Right cardiac atrium (tissue), 5 donors: Measurements from ENCODE around the gene ABR. TPM values are rescaled to one million over a fixed set of nuclear protein-coding genes. Genes with fewer than 3 reads are reported as not detected.
"Not testable (repeated sequence)": the region's sequence is repeated elsewhere in the genome, so short reads cannot be mapped to it uniquely, and the experiment has no call there.

ENCODE experiments used
- ATAC-seq, 2 donors: fragments of 200-7000 bp; cut with Tn5 transposase; one replicate each; pipeline versions ENCODE4 v1.8.0 to v1.9.1; 2020; ENCODE audit warnings: moderate library complexity in 2 of 2, mild to moderate bottlenecking in 1 of 2
- DNase-seq, 3 donors: peaks; one replicate each; pipeline ENCODE4 v3.0.0-alpha.2; 2020
- H3K27ac ChIP-seq: one replicate; pipeline ENCODE4 v1.5.1; 2013; ENCODE audit warnings: mild to moderate bottlenecking, low read length, control low read depth, moderate library complexity
- H3K27me3 ChIP-seq: one replicate; pipeline ENCODE4 v1.6.1; 2013; ENCODE audit not compliant: control insufficient read depth, insufficient read depth
- H3K4me1 ChIP-seq: one replicate; pipeline ENCODE4 v1.6.1; 2013; ENCODE audit warnings: low read length; ENCODE audit not compliant: control insufficient read depth, insufficient read depth
- H3K4me3 ChIP-seq: one replicate; pipeline ENCODE4 v1.5.1; 2013; ENCODE audit warnings: low read length, control low read depth
- H3K9me3 ChIP-seq: one replicate; pipeline ENCODE4 v1.6.1; 2013; ENCODE audit warnings: low read length; ENCODE audit not compliant: control insufficient read depth
- WGBS: extraction: QIAGEN DNeasy Blood & Tissue Kit; methylation state at CpG from one replicate; pipeline ENCODE4 v1.1.7; 2013; 5-methylcytosine and 5-hydroxymethylcytosine counted together
- intact Hi-C, 4 donors: fragments of 100-400 bp; cut with DNase I; formaldehyde crosslinking; loops; one replicate each; pipeline versions ENCODE4 v1.11.0 to v1.14.0; 2022 to 2023
- polyA plus RNA-seq: library from polyadenylated mRNA; stranded (reverse); fragments of 200-250 nt; gene quantifications from one replicate; pipeline ENCODE4 v1.2.3, GENCODE V29; 2013
- total RNA-seq, 4 donors: library from RNA; stranded (reverse); fragmentation: NEBNext Ultra II Directional; extraction: Animal tissue kit (Norgen Biotek cat#: 25700); gene quantifications; one replicate each; pipeline ENCODE4 v1.2.1, GENCODE V29; 2021
- donor health status: healthy with polysubstance abuse.
- donor health status: DM: no; HTN: yes; CAD: no.
- donor health status: DM: no; HTN: no; CAD: no.
- donor health status: DM: no; HTN: yes; CAD: no; lungs with severe emphysema.
- donor health status: DM: yes; HTN: yes; CAD: no.

Gene ABR
- total and polyA plus RNA-seq, 5 donors = 77.4 to 164 (median 145) TPM

DNA sequence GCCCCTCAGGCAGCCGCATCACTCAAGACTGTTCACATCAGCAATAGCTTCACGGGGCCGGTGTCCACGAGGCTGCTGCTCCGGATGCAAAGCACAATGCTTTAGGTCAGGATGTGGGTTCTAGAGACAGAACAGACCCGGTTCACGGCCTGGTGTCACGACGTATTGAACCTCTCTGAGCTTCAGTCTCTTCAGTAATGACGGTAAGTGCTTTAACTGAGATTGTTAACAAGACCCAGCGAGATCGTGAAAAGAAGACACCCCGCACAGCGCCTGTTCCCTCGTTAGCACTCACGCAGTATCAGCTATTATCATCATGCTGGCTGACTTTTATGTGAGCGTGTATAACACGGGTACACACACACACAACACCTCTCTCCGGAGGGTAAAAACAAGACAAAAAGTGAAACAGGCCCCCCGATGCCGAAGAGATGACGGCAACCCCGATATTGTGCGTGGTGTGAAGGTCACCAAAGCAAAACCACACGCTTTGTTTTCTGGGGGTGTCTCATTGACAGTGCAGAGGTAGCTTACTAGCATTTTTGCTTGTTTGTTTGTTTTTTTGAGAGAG is 21.4 kb upstream of the ABR start:
- H3K4me1 ChIP-seq = no peaks in the 10 kb centered on the region
- intact Hi-C loops = no loop called here
- H3K9me3 ChIP-seq = no peaks in the 10 kb centered on the region
- no peak overlapping the region for H3K27ac ChIP-seq
- H3K27me3 ChIP-seq = no peaks in the 10 kb centered on the region
- 82% methylated on average over 25 of the region's 25 CpGs for WGBS
- H3K4me3 ChIP-seq = no peak overlapping the region
- ATAC-seq (no peak), DNase-seq (peak in 1 of 3 donors; percentile 44)

DNA sequence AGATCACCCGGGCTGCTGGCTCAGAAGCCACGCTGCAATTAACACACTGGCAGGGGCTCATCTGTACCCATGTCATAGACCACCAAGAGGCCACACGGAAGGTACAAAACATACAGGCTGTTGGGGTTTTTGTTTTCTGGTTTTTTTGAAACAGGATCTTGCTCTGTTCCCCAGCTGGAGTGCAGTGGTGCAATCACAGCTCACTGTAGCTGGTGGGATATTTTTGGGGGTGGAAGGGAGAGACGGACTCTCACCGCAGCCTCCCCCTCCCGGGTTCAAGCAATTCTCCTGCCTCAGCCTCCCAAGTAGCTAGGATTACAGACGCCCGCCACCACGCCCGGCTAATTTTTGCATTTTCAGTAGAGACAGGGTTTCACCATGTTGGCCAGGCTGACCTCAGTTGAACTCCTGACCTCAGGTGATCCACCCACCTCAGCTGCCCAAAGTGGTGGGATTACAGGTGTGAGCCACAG is 19.5 kb upstream of the ABR start:
- not testable (repeated sequence) for H3K4me3 ChIP-seq

DNA sequence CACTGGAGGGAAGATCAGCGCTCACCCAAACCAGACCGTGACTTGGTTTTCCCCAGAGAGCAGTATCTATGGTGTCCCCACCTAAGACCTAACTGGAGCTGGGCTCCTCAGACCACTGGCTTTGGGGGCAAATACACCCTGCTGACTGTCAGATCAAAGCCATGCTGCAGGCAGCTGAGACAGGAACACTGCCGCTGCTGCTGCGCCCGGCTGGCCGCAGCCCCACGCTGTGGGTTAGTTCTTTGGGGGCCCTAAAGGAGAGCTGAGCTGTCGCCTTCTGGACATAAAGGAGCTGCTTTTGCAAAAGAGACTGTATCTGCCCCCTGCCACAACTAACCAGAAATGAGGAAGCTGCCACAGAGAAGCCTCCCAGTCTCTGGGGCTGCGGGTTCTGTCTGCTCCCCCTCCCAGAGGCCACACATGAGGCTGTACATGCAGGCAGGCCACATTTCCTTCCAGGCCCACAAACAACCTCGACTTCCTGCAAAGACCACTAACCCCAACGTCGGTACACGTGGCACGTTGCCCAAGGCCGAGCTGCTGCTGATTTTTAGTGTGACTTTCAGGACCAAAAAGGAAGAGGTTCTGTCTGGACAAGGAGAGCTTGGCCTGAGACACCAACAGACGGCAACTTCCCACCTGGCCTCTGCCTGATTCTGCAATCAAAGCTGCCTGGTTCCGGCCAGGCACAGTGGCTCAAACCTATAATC is 18.2 kb upstream of the ABR start:
- ATAC-seq (peak; percentile 58 to 71), DNase-seq (peak; percentile 53 to 93 (median 90))
- Histone ChIP-seq H3K4me1 (no peaks in the 10 kb centered on the region), H3K27ac (peak overlapping the region; percentile 15), H3K9me3 (no peaks in the 10 kb centered on the region), H3K4me3 (no peak overlapping the region), H3K27me3 (no peaks in the 10 kb centered on the region)
- 35% methylated on average over 17 of the region's 17 CpGs for WGBS
- intact Hi-C loops = no loop called here

More for the DNA sequence above, 19.5 kb upstream of the ABR start:
- H3K9me3 ChIP-seq, H3K27me3 ChIP-seq, intact Hi-C loops, ATAC-seq, H3K4me1 ChIP-seq, H3K27ac ChIP-seq: not testable (repeated sequence)
- peak in 1 of 3 donors; percentile 21 for DNase-seq
- WGBS = 78% methylated on average over 10 of the region's 10 CpGs

DNA sequence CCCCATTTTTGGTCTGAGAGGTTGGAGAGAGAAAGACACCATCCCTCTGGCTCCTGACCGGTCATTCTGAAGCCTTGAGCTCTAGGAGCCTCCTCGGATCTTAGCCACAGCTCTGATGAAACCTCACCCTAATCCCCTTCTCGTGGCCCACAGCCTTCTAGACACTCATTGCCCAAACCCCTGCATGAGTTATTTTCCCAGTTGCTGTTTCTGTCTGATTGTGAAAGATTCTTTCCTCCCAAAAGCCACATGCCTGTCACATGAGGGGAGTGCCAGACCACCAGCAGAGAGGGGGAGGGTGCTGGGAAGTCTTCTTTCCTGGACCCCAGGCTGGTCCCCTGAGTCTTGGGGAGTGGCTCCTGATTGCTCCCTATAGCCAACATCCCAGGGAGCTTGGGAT is 17.6 kb upstream of the ABR start:
- DNase-seq = peak in 2 of 3 donors; percentile 42 to 57
- H3K27ac ChIP-seq = no peak overlapping the region
- intact Hi-C loops = no loop called here
- H3K27me3 ChIP-seq = no peaks in the 10 kb centered on the region
- H3K4me3 ChIP-seq = no peak overlapping the region
- ATAC-seq = peak; percentile 49 to 51
- H3K4me1 ChIP-seq = no peaks in the 10 kb centered on the region
- H3K9me3 ChIP-seq = no peaks in the 10 kb centered on the region
- WGBS = 58% methylated on average over 3 of the region's 3 CpGs

DNA sequence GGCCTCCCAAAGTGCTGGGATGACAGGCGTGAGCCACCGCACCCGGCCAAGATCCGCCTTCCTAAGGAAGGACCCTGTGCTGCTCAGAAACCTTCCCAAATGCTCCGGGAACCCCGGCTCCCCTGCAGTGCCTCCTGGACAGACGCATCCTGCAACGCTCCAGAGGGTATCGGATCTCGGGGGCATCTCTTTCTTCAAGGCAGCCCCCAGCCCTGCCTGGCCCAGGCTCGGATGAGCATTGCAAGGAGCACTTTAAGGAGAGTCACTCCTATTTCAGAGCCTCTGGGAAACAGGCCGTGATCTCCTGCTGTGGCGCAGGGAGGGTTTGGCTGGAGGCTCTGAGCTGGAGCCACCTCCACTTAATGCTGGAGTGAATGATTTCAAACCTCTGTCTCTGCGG is 17.2 kb upstream of the ABR start:
- Histone ChIP-seq H3K9me3 (no peaks in the 10 kb centered on the region), H3K27me3 (no peaks in the 10 kb centered on the region), H3K4me1 (no peaks in the 10 kb centered on the region), H3K4me3 (no peak overlapping the region), H3K27ac (no peak overlapping the region)
- no peak for ATAC-seq
- WGBS = 94% methylated on average over 14 of the region's 14 CpGs
- intact Hi-C loops = no loop called here
- peak in 1 of 3 donors; percentile 50 for DNase-seq

DNA sequence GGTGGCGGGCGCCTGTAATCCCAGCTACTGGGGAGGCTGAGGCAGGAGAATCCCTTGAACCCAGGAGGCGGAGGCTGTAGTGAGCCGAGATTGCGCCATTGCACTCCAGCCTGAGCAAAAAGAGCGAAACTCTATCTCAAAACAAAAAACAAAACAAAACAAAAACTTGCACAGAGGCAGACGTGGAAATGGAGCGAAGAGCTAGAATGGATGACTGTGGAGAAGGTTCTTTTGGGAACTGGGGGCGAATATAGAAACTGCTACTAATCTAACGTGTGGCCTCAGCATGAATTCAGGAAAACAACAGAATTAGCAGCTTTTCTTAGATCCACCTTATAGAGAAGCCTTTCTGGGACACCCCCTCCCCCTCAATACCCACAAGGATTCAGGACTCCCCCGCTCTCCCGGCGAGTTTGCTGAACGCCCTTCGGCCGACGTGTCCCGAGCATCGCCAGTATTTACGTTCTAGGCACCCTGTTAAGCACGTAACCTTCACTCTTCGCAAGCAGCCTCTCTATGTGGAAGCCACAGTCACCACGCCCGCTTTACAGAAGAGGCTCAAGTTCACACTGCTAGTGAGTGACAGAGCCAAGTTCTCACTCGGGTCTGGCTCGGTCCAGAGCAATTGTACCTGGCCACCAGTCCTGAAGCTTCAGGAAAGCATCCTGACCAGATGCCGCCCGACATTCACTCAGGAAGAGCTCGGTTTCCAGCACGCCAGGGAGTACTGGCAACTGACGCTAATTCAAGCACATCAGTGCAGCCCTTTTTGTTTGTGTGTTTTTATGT is 13.3 kb upstream of the ABR start:
- H3K27ac ChIP-seq = no peak overlapping the region
- ATAC-seq = no peak
- no peaks in the 10 kb centered on the region for H3K9me3 ChIP-seq
- intact Hi-C loops = no loop called here
- 86% methylated on average over 31 of the region's 31 CpGs for WGBS
- H3K4me1 ChIP-seq = peaks cover 7% of the 10 kb centered on the region
- H3K4me3 ChIP-seq = no peak overlapping the region
- peak in 1 of 3 donors; percentile 29 for DNase-seq
- no peaks in the 10 kb centered on the region for H3K27me3 ChIP-seq

DNA sequence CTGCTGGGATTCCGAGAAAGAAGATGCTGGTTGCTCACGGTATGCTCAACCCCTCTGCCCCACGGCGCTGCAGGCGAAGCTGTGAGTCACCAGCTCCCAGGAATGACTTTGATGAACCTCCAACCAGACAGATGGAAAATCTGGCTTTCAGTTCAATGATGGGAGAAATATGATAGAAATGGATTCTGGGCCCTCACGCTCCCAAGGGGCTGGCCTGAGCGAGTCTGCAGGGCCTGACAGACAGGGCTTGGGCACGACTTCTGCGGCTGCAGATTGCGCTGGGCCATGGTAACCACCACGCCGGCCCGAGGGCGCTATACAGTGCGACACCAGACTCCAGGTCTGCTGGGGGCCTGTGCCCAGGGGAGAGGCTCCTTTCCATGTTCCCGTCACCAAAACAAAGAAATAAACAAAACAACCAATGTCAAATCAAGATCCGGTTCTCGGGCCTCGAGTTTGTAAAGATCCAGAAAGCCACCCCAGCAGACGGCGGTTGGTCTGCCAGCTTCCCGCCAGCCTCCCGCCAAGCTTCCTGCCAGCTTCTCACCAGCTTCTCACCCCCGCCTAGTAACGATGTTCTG is 11.1 kb upstream of the ABR start:
- DNase-seq (peak in 1 of 3 donors; percentile 61), ATAC-seq (no peak)
- intact Hi-C loops = no loop called here
- no peak overlapping the region for H3K4me3 ChIP-seq
- 80% methylated on average over 25 of the region's 25 CpGs for WGBS
- H3K27ac ChIP-seq = no peak overlapping the region
- no peaks in the 10 kb centered on the region for H3K9me3 ChIP-seq
- no peaks in the 10 kb centered on the region for H3K27me3 ChIP-seq
- H3K4me1 ChIP-seq = peaks cover 15% of the 10 kb centered on the region

DNA sequence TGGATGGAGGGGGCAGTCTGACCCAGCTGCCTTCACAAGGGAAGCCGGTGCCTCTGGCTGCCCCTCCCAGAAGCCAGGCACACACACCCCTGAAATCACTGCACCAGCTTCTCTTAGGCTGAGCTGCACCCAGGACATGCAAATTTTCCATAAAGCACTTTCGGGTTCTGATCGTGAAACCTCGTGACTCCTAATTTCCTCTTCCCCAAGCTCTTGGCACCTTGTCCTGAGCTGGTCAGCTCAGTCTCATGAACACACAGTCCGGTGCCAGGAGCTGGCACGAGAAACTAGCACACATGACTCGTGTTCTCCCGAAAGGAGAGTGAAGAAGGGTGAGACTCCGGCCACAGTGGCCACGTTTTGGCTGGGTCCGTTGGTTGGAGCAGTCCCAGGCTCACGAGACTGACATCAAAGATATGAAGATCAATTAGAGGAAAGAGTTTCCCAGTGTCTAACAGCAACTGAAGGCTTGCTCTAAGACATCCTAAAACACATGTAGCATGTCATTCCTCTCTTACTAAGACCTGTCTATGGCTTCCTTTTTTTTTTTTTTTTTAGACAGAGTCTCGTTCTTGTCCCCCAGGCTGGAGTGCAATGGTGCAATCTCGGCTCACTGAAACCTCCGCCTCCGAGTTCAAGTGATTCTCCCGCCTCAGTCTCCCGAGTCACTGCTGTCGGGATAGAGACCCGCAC is 9.2 kb upstream of the ABR start:
- 17% methylated on average over 20 of the region's 20 CpGs for WGBS
- ATAC-seq (peak; percentile 75 to 76), DNase-seq (peak; percentile 89 to 95 (median 94))
- Histone ChIP-seq H3K27ac (peak overlapping the region; percentile 71), H3K9me3 (no peaks in the 10 kb centered on the region), H3K4me1 (peaks cover 15% of the 10 kb centered on the region), H3K4me3 (no peak overlapping the region), H3K27me3 (no peaks in the 10 kb centered on the region)
- intact Hi-C loops = loop anchor here in 3 of 4 donors (5.0 to 10.0 kb wide), 2 partner anchors 64 to 67 kb away; no protein-coding TSS in a partner anchor

DNA sequence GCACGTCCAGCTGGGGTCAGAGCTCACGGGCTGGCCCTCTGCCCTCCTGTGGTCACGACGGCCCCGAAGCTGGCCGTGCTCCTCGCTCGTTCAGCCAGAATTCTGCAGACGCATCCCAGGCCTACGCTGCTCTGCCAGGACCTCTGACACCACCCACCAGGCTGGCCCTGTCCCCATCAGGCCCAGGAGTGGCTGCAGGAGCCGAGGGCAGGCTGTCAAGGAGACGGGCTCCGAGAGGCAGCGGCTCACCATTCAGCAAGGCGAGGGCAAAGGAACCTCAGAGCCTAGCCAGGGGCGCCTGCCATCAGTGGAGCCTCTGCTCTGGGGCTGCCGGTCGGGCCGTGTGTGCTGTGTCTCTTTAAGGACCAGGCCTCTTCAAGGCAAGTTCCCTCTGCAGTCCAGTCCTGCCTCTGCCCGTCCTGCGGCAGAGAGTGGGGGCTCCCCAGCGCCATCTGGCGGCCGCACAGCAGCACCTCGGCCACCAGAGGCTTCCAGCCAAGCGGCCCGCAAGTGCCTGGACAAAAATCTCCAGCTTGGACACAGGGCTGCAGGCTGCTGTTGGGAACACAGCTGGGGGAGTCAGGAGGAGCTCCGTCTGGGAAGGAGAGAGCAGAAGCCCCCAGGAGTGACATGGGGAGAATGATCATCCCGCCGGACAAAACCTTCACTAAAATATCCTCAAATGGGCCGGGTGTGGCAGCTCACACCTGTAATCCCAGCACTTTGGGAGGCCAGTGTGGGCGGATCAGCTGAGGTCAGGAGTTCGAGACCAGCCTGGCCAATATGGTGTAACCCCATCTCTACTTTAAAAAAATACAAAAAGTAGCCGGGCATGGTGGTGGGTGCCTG is 7.4 kb upstream of the ABR start:
- H3K27ac ChIP-seq = peak overlapping the region; percentile 75
- H3K4me3 ChIP-seq = peak overlapping the region; percentile 27
- no peaks in the 10 kb centered on the region for H3K27me3 ChIP-seq
- no peaks in the 10 kb centered on the region for H3K9me3 ChIP-seq
- peaks cover 15% of the 10 kb centered on the region for H3K4me1 ChIP-seq
- intact Hi-C loops = loop anchor here (2.0 to 10.0 kb wide), 3 partner anchors 62 to 65 kb away; no protein-coding TSS in a partner anchor
- ATAC-seq (peak; percentile 91 to 92), DNase-seq (peak; percentile 88 to 95 (median 94))
- 19% methylated on average over 34 of the region's 34 CpGs for WGBS
